Measurements from ENCODE around the gene MT1H.

MT1H gene

DNA sequence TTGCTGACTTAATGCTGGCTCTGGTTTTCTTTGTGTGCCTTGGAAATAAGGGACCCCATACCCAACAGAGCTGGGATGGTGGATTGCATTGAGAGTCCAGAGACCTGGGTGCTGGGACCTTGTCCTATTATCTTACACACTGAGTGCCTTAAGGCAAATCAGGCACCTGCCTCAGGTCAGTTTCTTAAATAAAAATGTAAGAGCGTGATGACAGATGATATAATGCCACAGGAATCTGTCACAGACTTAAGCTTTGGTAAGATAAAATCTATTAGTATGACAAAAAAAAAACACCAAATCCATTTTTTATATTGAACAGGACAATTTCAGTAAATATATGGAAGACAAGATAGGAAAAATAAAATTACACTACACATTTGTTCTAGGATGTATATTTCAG is 29.5 kb upstream of the MT1H start:
- Histone ChIP-seq H3K27ac (no peak overlapping the region), H3K27me3 (replicated peaks) (peaks cover 25% of the 10 kb centered on the region), H3K36me3 (replicated peaks) (no peaks in the 10 kb centered on the region), H3K4me3 (ENCODE audit: low read depth, low read length) (no peak overlapping the region)
- TF ChIP-seq, protein P1, sequence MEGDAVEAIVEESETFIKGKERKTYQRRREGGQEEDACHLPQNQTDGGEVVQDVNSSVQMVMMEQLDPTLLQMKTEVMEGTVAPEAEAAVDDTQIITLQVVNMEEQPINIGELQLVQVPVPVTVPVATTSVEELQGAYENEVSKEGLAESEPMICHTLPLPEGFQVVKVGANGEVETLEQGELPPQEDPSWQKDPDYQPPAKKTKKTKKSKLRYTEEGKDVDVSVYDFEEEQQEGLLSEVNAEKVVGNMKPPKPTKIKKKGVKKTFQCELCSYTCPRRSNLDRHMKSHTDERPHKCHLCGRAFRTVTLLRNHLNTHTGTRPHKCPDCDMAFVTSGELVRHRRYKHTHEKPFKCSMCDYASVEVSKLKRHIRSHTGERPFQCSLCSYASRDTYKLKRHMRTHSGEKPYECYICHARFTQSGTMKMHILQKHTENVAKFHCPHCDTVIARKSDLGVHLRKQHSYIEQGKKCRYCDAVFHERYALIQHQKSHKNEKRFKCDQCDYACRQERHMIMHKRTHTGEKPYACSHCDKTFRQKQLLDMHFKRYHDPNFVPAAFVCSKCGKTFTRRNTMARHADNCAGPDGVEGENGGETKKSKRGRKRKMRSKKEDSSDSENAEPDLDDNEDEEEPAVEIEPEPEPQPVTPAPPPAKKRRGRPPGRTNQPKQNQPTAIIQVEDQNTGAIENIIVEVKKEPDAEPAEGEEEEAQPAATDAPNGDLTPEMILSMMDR (IDR thresholded peaks at IDR 0.05; ENCODE audit: low read depth, low read length, missing control alignments), result no peak
- no peak for DNase-seq
- in situ Hi-C loops (cut with HindIII; ENCODE audit: low pct_ligation_motif_present, low sequenced_read_pairs), result no loop called here

- H3K27me3 ChIP-seq (replicated peaks), result peaks cover 14% of the 10 kb centered on the region
- in situ Hi-C loops (cut with HindIII; ENCODE audit: low pct_ligation_motif_present, low sequenced_read_pairs), result no loop called here
- no peak overlapping the region for H3K27ac ChIP-seq
- H3K36me3 ChIP-seq (replicated peaks), result no peaks in the 10 kb centered on the region
- TF ChIP-seq, protein P1 (IDR thresholded peaks at IDR 0.05; ENCODE audit: low read depth, low read length, missing control alignments), result no peak
- no peak overlapping the region for H3K4me3 ChIP-seq (ENCODE audit: low read depth, low read length)
- DNase-seq, result no peak
Observed at GRCh38 chr16:56641166-56641565, 28.4 kb upstream of the MT1H start.

GRCh38 chr16:56643080-56643778 is 26.4 kb upstream of the MT1H start:
- H3K27me3 ChIP-seq (replicated peaks), result peaks cover 18% of the 10 kb centered on the region
- no peak for DNase-seq
- in situ Hi-C loops (cut with HindIII; ENCODE audit: low pct_ligation_motif_present, low sequenced_read_pairs), result no loop called here
- TF ChIP-seq, protein P1 (IDR thresholded peaks at IDR 0.05; ENCODE audit: low read depth, low read length, missing control alignments), result peak; percentile 42
- H3K36me3 ChIP-seq (replicated peaks), result no peaks in the 10 kb centered on the region
- peak overlapping the region; percentile 35 for H3K4me3 ChIP-seq (ENCODE audit: low read depth, low read length)
- no peak overlapping the region for H3K27ac ChIP-seq

- no peak for DNase-seq
- Histone ChIP-seq H3K36me3 (replicated peaks) (no peaks in the 10 kb centered on the region), H3K4me3 (ENCODE audit: low read depth, low read length) (no peak overlapping the region), H3K27me3 (replicated peaks) (peaks cover 21% of the 10 kb centered on the region), H3K27ac (no peak overlapping the region)
- TF ChIP-seq, protein P1 (IDR thresholded peaks at IDR 0.05; ENCODE audit: low read depth, low read length, missing control alignments), result no peak
- in situ Hi-C loops (cut with HindIII; ENCODE audit: low pct_ligation_motif_present, low sequenced_read_pairs), result no loop called here
Observed at GRCh38 chr16:56643833-56644232, 25.8 kb upstream of the MT1H start.

- Histone ChIP-seq H3K27me3 (replicated peaks) (peaks cover 21% of the 10 kb centered on the region), H3K36me3 (replicated peaks) (no peaks in the 10 kb centered on the region), H3K27ac (no peak overlapping the region), H3K4me3 (ENCODE audit: low read depth, low read length) (no peak overlapping the region)
- DNase-seq, result no peak
- in situ Hi-C loops (cut with HindIII; ENCODE audit: low pct_ligation_motif_present, low sequenced_read_pairs), result no loop called here
- TF ChIP-seq, protein P1 (IDR thresholded peaks at IDR 0.05; ENCODE audit: low read depth, low read length, missing control alignments), result no peak
Observed at GRCh38 chr16:56645311-56645710, 24.3 kb upstream of the MT1H start.

DNA sequence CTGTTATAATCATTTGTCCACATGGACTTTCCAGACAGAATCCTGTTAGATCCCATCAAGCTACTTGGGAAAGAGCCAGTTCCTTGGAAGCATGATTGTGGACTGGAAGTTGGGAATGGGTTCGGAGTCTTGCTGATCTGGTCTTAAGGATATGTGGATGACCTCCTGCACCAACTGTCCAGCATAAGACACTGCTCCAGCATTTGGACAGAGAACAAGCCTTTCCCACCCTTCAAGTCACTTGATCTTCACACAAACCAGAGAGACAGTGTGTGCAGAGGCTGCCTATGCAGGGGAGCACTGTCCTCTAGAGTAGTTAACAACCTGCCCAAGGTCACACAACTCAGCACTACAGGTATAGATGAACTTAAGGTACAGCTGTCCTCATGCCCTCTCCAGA is 23.8 kb upstream of the MT1H start:
- Histone ChIP-seq H3K27ac (no peak overlapping the region), H3K4me3 (ENCODE audit: low read depth, low read length) (no peak overlapping the region), H3K36me3 (replicated peaks) (no peaks in the 10 kb centered on the region), H3K27me3 (replicated peaks) (peaks cover 21% of the 10 kb centered on the region)
- TF ChIP-seq, protein P1 (IDR thresholded peaks at IDR 0.05; ENCODE audit: low read depth, low read length, missing control alignments), result no peak
- DNase-seq, result no peak
- in situ Hi-C loops (cut with HindIII; ENCODE audit: low pct_ligation_motif_present, low sequenced_read_pairs), result no loop called here

All from brain microvascular endothelial cell (primary cell).